Measurements from ENCODE around the gene EFHC2.

GRCh38 chrX:44227991-44228390 lies 115.5 kb downstream of the EFHC2 start:
- no peak for TF ChIP-seq YY1 (IDR thresholded peaks at IDR 0.05; ENCODE audit: insufficient read depth, insufficient read length)
- no peak for TF ChIP-seq ZNF274 (IDR thresholded peaks at IDR 0.05; ENCODE audit: low read depth, low read length)
- TF ChIP-seq SUZ12 (IDR thresholded peaks at IDR 0.05; ENCODE audit: extremely low read depth, insufficient read depth, insufficient read length): no peak
